GM19395 (cell line): ENCODE measurements around the gene GALNT18.

Experiments
- ATAC-seq: cut with Tn5 transposase; IDR thresholded peaks from one replicate; pipeline ENCODE4 v1.9.1; 2021; ENCODE audit warnings: mild to moderate bottlenecking, moderate library complexity; ENCODE audit not compliant: unreplicated experiment

Gene GALNT18

DNA sequence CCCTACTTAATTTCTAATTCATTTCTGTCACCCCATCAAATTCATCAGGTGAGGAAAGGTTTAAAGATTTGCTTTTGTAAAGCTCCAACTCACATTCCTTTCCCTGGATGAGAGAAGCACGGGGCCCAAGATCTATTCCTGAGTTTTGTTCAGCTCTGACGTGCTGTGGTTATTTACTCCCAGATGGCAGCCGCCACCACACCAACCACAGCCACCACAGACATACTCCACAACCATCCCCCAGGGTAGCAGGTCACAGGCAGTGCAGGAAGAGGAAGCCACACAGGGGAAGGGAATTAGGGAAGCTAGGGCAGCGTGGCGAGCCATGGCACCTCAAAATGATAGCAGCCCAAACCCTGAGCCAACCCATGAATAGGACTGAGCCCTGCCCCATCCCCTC is 205.3 kb downstream of the GALNT18 start:
- no peak for ATAC-seq

GRCh38 chr11:11415901-11416300 is 205.9 kb downstream of the GALNT18 start:
- no peak for ATAC-seq

- no peak for ATAC-seq
These were observed 206.8 kb downstream of the GALNT18 start for GRCh38 chr11:11414996-11415395.

DNA sequence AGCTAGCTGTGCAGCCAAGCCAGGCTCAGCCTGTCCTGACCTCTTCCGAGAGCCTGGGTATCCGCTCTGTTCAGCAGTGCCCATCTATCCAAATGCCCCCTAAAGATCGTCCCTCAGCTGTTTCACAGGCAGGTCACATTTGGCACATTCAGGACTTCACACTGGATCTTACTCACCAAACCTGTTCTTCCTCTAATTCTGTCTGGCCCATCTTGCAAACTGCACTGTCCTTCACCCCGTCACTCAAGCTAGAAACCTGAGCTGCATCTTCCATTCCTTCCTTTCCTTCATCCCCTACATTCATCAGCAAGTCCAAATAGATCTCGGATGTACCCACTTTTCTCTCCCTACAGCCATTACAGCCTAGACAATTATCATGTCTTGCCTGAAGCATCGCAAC is 208.0 kb downstream of the GALNT18 start:
- ATAC-seq = no peak

- no peak for ATAC-seq
These were observed 210.3 kb downstream of the GALNT18 start for GRCh38 chr11:11411401-11411985.

DNA sequence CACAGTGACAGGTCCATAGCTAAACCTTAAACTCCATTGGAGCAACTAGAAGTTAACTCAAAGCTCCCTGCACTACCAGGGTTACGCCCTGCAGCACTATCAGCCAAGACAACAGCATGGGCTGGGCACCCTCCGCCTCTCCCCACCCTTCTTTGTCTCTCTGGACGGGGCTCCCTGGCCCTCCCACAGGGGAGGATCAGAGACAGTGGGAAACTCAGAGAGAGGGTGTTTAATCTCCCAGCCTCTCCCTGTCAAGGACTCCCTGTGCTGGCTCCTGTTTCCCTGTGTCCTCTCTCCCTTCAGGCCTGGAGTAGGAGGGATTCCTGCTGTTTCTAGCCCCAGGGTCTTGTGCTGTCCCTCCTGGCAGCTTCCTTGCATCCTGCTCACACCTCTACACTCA is 211.9 kb downstream of the GALNT18 start:
- ATAC-seq = no peak

DNA sequence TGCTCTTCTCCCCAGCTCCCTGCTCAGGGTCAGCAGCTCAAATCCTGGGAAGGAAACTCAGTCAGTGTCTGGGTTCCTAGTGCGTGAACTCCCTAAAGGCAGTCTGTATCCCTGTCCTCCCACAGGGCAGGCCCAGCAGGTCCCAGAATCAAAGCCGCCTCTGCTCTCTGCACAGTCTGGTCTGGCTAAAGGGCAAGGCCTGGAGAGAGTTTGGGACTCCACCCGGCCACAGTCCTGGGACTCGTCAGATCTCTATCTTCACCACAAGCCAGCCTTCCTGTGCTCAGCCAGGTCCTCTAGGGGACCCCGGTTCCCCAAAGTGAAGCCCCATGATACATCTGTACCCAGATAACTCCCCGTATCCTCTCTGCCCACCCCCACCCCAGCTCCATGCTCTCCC is 212.6 kb downstream of the GALNT18 start:
- no peak for ATAC-seq

DNA sequence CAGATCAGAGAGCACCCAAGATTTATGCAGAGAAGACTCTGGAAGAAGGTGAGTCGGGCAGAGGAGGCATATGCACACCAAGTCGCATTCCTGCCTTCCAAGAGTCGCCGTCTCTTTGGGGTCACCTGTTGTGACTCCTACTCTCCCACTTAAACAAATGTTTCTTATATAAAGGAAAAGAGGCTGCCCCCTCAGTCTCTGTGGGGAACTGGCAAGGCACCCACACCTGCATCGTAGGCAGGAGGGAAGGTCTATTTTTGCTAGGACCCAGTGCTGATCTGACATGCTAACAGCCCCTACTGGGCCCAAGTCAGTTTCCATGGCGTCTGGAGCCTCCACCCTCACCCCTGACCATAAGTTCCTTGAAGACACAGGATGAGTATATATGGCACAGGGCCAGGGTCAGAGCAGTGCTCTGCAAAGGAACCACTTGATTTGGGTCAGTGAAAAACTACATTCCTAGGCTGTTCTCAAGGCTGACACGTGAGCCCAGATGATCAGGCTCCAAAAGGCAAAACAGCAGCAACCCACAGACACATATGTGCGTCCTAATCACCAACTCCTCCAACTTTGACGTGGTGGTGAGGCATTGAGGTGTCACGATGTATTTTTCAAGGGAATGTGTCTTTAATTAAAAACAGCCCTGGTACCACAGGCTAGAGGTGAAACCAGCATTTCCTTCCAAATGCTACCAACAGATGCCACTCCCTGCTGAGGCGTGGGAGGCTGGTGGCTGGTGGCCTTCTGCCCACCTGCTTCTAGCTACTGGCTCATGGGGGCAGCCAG is 213.2 kb downstream of the GALNT18 start:
- ATAC-seq = no peak

- no peak for ATAC-seq
These were observed 214.1 kb downstream of the GALNT18 start for GRCh38 chr11:11407763-11408084.

GRCh38 chr11:11407065-11407762 is 214.6 kb downstream of the GALNT18 start:
- no peak for ATAC-seq

GRCh38 chr11:11406652-11407051 is 215.2 kb downstream of the GALNT18 start:
- ATAC-seq = no peak

GRCh38 chr11:11403763-11404725 is 217.8 kb downstream of the GALNT18 start:
- no peak for ATAC-seq

GRCh38 chr11:11401960-11402535 is 219.8 kb downstream of the GALNT18 start:
- no peak for ATAC-seq

GRCh38 chr11:11400635-11401232 is 221.1 kb downstream of the GALNT18 start:
- ATAC-seq = no peak

- ATAC-seq = no peak
These were observed 221.7 kb downstream of the GALNT18 start for GRCh38 chr11:11400121-11400520.

- no peak for ATAC-seq
These were observed 224.0 kb downstream of the GALNT18 start for GRCh38 chr11:11397781-11398180.

GRCh38 chr11:11397036-11397415 is 224.8 kb downstream of the GALNT18 start:
- no peak for ATAC-seq

DNA sequence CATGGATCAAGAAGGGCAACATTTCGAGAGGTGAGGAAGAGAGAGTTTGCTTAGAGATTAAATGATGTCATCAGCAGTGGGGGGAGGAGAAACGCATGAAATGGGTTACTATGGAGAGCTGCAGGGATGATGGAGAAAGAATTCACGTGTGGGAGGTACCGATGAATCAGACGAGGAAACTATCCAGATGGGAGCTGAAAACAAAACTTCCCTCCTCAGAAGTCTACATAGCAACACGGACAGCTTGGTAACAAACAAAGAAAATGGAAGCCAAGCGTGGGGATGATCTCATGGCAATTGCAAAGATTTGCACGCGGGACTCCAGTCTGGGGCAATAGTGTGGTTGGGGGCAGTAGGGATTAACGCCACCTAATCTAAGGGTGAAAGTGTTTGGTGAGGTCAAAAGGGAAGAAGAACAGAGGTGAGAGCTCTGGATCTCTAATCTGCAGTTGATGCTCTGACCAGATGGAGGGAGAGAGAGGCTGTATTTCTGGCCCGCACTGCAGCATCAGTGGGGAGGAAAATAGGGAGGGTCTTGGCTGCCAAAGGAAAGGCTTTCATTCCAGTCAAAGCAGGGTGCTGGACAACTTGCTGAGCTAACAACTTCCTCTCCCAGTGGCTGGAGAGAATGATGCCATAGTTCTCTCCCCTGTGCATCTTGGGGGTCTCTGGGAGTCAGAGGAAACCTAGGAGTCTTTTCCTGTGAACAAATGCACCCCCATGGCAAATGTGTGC is 225.3 kb downstream of the GALNT18 start:
- no peak for ATAC-seq

DNA sequence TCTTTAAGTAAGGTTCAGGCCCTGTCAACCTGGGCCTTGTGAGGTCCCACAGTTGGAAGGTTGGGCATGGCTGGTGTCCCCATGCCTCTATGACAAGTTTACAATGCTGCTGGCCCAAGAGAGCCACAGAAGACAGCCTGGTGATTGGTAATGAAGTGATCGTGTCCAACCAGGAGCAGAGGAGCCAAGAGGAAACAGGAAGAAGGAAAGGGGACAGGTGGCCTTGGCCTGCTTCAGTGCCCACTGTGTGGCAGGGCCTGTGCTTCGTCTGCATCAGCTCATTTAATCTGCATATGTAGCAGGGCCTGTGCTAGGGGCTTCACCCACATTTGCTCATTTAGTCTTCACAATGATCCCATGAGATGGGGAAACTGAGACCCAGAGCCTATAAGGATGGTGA is 226.7 kb downstream of the GALNT18 start:
- ATAC-seq = no peak

- ATAC-seq = no peak
These were observed 227.6 kb downstream of the GALNT18 start for GRCh38 chr11:11394241-11394640.
